Upper lobe of left lung (tissue), 4 donors: Measurements from ENCODE around the gene FER.

Experiments
- EP300 ChIP-seq, 4 donors: sonication (generic); formaldehyde crosslinking; IDR thresholded peaks; one replicate each; pipeline ENCODE4 v1.5.1; 2017; ENCODE audit warnings: antibody characterized with exemption in 4 of 4, control low read depth in 2 of 4
- POLR2A ChIP-seq, 4 donors: fragments of 450-650 bp; IDR thresholded peaks; one replicate each; pipeline ENCODE4 v1.5.1; 2016 to 2017; ENCODE audit warnings: antibody characterized with exemption in 4 of 4, mild to moderate bottlenecking in 2 of 4
- POLR2AphosphoS5 ChIP-seq, 2 donors: sonication (generic); formaldehyde crosslinking; IDR thresholded peaks; one replicate each; pipeline ENCODE4 v1.5.1; 2017; ENCODE audit warnings: antibody characterized with exemption in 2 of 2
- TF ChIP-seq, protein P1 (sequence below), 6 experiments: fragments of 450-650 bp in 4 of 6; fragments of 200-600 bp in 2 of 6; sonication (generic) in 2 of 6; IDR thresholded peaks; one replicate each; pipeline ENCODE4 v1.5.1; 2016 to 2019; ENCODE audit warnings: antibody characterized with exemption in 6 of 6

- TF ChIP-seq, protein P1, sequence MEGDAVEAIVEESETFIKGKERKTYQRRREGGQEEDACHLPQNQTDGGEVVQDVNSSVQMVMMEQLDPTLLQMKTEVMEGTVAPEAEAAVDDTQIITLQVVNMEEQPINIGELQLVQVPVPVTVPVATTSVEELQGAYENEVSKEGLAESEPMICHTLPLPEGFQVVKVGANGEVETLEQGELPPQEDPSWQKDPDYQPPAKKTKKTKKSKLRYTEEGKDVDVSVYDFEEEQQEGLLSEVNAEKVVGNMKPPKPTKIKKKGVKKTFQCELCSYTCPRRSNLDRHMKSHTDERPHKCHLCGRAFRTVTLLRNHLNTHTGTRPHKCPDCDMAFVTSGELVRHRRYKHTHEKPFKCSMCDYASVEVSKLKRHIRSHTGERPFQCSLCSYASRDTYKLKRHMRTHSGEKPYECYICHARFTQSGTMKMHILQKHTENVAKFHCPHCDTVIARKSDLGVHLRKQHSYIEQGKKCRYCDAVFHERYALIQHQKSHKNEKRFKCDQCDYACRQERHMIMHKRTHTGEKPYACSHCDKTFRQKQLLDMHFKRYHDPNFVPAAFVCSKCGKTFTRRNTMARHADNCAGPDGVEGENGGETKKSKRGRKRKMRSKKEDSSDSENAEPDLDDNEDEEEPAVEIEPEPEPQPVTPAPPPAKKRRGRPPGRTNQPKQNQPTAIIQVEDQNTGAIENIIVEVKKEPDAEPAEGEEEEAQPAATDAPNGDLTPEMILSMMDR (IDR thresholded peaks at IDR 0.05), result no peak
- no peak for TF ChIP-seq POLR2A (IDR thresholded peaks at IDR 0.05)
- no peak for TF ChIP-seq POLR2AphosphoS5 (IDR thresholded peaks at IDR 0.05)
- no peak for TF ChIP-seq EP300 (IDR thresholded peaks at IDR 0.05)
These were observed 282.9 kb downstream of the FER start for GRCh38 chr5:109030360-109031143.
